HEK293 (cell line): ENCODE data around the gene UPP1.

Source experiments
- KLF16 ChIP-seq: fragments of 450-650 bp; formaldehyde crosslinking; IDR thresholded peaks from 2 replicates; pipeline ENCODE4 v1.5.1; 2017; ENCODE audit warnings: missing biosample characterization, missing genetic modification characterization
- MEIS1 ChIP-seq: sonication (generic); formaldehyde crosslinking; IDR thresholded peaks from 2 replicates; pipeline ENCODE4 v1.8.1; 2022; ENCODE audit warnings: missing genetic modification reagents, mild to moderate bottlenecking, borderline replicate concordance
- MYNN ChIP-seq: fragments of 450-650 bp; formaldehyde crosslinking; IDR thresholded peaks from 2 replicates; pipeline ENCODE4 v1.5.1; 2016; ENCODE audit warnings: missing biosample characterization, missing genetic modification characterization, borderline replicate concordance
- REST ChIP-seq: fragments of 450-650 bp; formaldehyde crosslinking; IDR thresholded peaks from 2 replicates; pipeline ENCODE4 v1.5.1; 2016; ENCODE audit warnings: missing biosample characterization, missing genetic modification characterization
- SP2 ChIP-seq: fragments of 450-650 bp; formaldehyde crosslinking; IDR thresholded peaks from 2 replicates; pipeline ENCODE4 v1.5.1; 2016; ENCODE audit warnings: missing biosample characterization, missing genetic modification characterization
- TRIM28 ChIP-seq: IDR thresholded peaks from 2 replicates; pipeline ENCODE4 v1.6.1; 2011; ENCODE audit warnings: low read length, control low read depth, borderline replicate concordance
- ZBTB10 ChIP-seq: fragments of 450-650 bp; formaldehyde crosslinking; IDR thresholded peaks from 2 replicates; pipeline ENCODE4 v1.5.1; 2016; ENCODE audit warnings: missing biosample characterization, missing genetic modification characterization
- ZNF184 ChIP-seq: fragments of 450-650 bp; IDR thresholded peaks from 2 replicates; pipeline ENCODE4 v1.5.1; 2018; ENCODE audit warnings: missing biosample characterization, mild to moderate bottlenecking, missing genetic modification characterization
- ZNF394 ChIP-seq: fragments of 450-650 bp; formaldehyde crosslinking; IDR thresholded peaks from 2 replicates; pipeline ENCODE4 v1.5.1; 2016; ENCODE audit warnings: missing biosample characterization, missing genetic modification characterization, mild to moderate bottlenecking, moderate library complexity, borderline replicate concordance
- ZNF530 ChIP-seq: fragments of 450-650 bp; formaldehyde crosslinking; IDR thresholded peaks from 2 replicates; pipeline ENCODE4 v1.5.1; 2016; ENCODE audit warnings: low read depth, missing biosample characterization, missing genetic modification characterization
- ZNF639 ChIP-seq: fragments of 450-650 bp; formaldehyde crosslinking; IDR thresholded peaks from 2 replicates; pipeline ENCODE4 v1.5.1; 2016; ENCODE audit warnings: missing biosample characterization, missing genetic modification characterization
- TF ChIP-seq, protein P1 (sequence below): fragments of 450-650 bp; formaldehyde crosslinking; IDR thresholded peaks from 2 replicates; pipeline ENCODE4 v1.5.1; 2016; ENCODE audit warnings: missing biosample characterization, missing genetic modification characterization
- TF ChIP-seq, protein P2 (sequence below): fragments of 450-650 bp; formaldehyde crosslinking; IDR thresholded peaks from 2 replicates; pipeline ENCODE4 v1.5.1; 2016; ENCODE audit warnings: missing biosample characterization, missing genetic modification characterization, borderline replicate concordance

- TF ChIP-seq, protein P1, sequence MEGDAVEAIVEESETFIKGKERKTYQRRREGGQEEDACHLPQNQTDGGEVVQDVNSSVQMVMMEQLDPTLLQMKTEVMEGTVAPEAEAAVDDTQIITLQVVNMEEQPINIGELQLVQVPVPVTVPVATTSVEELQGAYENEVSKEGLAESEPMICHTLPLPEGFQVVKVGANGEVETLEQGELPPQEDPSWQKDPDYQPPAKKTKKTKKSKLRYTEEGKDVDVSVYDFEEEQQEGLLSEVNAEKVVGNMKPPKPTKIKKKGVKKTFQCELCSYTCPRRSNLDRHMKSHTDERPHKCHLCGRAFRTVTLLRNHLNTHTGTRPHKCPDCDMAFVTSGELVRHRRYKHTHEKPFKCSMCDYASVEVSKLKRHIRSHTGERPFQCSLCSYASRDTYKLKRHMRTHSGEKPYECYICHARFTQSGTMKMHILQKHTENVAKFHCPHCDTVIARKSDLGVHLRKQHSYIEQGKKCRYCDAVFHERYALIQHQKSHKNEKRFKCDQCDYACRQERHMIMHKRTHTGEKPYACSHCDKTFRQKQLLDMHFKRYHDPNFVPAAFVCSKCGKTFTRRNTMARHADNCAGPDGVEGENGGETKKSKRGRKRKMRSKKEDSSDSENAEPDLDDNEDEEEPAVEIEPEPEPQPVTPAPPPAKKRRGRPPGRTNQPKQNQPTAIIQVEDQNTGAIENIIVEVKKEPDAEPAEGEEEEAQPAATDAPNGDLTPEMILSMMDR (tag by site-specific recombination) = no peak
- TF ChIP-seq TRIM28 = no peak
- TF ChIP-seq ZNF639 (tag by site-specific recombination) = no peak
- TF ChIP-seq ZNF394 (tag by site-specific recombination) = no peak
- no peak for TF ChIP-seq MEIS1 (CRISPR knock-in tag)
- TF ChIP-seq, protein P2, sequence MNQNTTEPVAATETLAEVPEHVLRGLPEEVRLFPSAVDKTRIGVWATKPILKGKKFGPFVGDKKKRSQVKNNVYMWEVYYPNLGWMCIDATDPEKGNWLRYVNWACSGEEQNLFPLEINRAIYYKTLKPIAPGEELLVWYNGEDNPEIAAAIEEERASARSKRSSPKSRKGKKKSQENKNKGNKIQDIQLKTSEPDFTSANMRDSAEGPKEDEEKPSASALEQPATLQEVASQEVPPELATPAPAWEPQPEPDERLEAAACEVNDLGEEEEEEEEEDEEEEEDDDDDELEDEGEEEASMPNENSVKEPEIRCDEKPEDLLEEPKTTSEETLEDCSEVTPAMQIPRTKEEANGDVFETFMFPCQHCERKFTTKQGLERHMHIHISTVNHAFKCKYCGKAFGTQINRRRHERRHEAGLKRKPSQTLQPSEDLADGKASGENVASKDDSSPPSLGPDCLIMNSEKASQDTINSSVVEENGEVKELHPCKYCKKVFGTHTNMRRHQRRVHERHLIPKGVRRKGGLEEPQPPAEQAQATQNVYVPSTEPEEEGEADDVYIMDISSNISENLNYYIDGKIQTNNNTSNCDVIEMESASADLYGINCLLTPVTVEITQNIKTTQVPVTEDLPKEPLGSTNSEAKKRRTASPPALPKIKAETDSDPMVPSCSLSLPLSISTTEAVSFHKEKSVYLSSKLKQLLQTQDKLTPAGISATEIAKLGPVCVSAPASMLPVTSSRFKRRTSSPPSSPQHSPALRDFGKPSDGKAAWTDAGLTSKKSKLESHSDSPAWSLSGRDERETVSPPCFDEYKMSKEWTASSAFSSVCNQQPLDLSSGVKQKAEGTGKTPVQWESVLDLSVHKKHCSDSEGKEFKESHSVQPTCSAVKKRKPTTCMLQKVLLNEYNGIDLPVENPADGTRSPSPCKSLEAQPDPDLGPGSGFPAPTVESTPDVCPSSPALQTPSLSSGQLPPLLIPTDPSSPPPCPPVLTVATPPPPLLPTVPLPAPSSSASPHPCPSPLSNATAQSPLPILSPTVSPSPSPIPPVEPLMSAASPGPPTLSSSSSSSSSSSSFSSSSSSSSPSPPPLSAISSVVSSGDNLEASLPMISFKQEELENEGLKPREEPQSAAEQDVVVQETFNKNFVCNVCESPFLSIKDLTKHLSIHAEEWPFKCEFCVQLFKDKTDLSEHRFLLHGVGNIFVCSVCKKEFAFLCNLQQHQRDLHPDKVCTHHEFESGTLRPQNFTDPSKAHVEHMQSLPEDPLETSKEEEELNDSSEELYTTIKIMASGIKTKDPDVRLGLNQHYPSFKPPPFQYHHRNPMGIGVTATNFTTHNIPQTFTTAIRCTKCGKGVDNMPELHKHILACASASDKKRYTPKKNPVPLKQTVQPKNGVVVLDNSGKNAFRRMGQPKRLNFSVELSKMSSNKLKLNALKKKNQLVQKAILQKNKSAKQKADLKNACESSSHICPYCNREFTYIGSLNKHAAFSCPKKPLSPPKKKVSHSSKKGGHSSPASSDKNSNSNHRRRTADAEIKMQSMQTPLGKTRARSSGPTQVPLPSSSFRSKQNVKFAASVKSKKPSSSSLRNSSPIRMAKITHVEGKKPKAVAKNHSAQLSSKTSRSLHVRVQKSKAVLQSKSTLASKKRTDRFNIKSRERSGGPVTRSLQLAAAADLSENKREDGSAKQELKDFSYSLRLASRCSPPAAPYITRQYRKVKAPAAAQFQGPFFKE = no peak
- TF ChIP-seq SP2 (tag by site-specific recombination) = no peak
- TF ChIP-seq MYNN (tag by site-specific recombination) = no peak
- no peak for TF ChIP-seq REST (tag by site-specific recombination)
- no peak for TF ChIP-seq KLF16 (tag by site-specific recombination)
- no peak for TF ChIP-seq ZNF530 (tag by site-specific recombination)
- TF ChIP-seq ZBTB10 (tag by site-specific recombination) = no peak
- no peak for TF ChIP-seq ZNF184
Measured at GRCh38 chr7:48112401-48113165, 23.5 kb downstream of the UPP1 start.
